ENCODE results near the gene MT1M.
"Not testable (repeated sequence)": the region's sequence is repeated elsewhere in the genome, so short reads cannot be mapped to it uniquely, and the experiment has no call there.

The MT1M gene

GRCh38 chr16:56632156-56632847 is at the start of gene MT1M:
MT1M (plus strand) TSS chr16:56632659; CDS start chr16:56632732, 73 bp downstream.
- peak; percentile 43 for DNase-seq

GRCh38 chr16:56582911-56583310 is 49.5 kb upstream of the MT1M start:
- DNase-seq = not testable (repeated sequence)

- no peak for DNase-seq
These were observed 48.9 kb upstream of the MT1M start for GRCh38 chr16:56583351-56584168.

DNA sequence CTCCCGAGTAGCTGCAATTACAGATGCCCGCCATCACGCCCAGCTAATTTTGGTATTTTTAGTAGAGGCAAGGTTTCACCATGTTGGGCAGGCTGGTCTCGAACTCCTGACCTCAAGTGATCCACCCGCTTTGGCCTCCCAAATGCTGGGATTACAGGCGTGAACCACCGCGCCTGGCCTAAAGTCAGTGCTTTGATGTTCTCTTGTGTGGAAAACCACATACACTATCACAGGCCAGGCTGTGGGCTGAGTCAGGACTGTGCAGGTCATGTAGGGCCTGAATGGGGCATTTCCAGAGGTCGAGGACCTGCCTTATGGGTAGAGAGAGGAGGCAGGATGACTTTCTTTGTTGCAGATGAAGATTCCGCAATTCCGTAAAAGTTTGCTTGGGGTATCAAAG is 48.2 kb upstream of the MT1M start:
- DNase-seq = no peak

GRCh38 chr16:56588781-56589140 is 43.7 kb upstream of the MT1M start:
- no peak for DNase-seq

DNA sequence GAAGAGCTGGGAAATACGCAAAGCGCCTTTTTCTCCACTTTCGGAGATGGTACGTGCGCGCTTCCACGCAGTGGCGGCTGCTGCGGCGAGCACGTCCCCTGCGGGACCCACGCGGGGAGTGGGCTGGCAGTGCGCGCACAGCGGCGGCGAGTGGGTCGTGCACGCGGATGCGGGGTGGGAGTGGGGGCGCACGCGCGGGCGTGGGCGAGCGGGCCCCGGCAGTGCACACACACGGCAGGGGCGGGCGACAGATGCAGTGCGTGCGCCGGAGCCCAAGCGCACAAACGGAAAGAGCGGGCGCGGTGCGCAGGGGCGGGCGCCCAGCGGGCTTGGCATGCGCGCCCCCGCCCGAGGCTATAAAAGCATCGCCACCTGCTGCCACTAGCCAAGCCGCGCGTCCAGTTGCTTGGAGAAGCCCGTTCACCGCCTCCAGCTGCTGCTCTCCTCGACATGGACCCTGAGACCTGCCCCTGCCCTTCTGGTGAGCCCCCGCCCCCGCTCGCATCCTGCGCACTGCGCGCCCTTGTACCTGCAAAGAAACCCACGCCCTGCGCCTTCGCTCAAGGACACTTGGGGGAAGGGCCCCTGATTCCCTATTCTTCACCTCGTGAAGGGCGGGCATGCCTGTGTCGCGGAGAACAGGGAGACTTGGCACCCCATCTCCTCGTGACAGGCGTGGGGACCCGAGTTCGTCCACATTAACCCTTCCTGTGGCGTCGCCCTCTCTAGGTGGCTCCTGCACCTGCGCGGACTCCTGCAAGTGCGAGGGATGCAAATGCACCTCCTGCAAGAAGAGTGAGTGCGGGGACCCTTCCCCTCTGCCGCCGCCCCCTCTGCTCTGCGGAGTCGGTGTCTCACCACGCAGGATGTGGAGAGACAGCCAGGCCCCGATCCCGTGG is 43.1 kb upstream of the MT1M start, which contains the start of gene MT3:
TSS of gene MT3 (plus strand) at position 388 of the 899 bp plus-strand sequence. CDS start at position 451, 63 bp downstream.
- no peak for DNase-seq

GRCh38 chr16:56591377-56592060 is 40.9 kb upstream of the MT1M start:
- peak; percentile 39 for DNase-seq

- DNase-seq = no peak
These were observed 38.7 kb upstream of the MT1M start for GRCh38 chr16:56593573-56594291.

DNA sequence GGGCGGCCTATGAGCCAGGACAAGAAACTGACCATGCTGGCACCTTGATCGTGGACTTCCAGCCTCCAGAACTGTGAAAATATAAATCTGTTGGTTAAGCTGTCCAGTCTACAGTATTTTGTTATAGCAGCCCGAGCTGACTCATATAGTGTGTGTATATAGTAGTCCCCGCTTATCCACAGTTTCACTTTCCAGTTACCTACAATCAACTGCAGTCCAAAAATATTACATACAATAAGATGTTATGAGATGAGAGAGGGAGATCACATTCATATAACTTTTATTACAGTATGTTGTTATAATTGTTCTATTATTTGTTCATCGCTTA is 38.2 kb upstream of the MT1M start:
- no peak for DNase-seq

DNA sequence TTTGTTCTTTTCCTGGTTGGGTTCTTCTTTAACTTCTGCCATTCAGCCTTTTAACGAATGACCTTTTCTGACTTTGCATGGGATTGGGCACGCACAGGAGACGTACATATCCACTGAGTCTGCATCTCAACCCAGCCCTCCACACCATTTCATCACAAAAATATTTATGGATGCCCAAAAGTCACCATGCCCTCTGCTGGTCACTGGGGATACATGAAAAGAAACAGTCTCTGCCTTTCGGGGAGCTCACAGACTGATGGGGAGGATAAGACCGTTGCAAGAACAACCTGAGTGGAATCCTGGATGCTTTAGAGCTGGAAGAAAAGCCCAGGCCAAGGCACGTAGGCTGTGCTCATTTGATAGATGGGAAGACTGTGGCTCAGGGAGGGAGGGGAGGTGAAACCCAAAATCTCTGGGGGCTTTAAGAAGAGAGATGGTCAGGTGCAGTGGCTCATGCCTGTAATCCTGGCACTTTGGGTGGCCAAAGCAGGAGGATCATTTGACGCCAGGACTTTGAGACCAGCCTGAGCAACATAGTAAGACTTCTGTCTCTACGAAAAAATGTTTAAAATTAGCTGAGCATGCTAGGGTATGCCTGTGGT is 32.0 kb upstream of the MT1M start:
- peak; percentile 72 for DNase-seq

- DNase-seq = no peak
These were observed 31.1 kb upstream of the MT1M start for GRCh38 chr16:56601325-56601724.

DNA sequence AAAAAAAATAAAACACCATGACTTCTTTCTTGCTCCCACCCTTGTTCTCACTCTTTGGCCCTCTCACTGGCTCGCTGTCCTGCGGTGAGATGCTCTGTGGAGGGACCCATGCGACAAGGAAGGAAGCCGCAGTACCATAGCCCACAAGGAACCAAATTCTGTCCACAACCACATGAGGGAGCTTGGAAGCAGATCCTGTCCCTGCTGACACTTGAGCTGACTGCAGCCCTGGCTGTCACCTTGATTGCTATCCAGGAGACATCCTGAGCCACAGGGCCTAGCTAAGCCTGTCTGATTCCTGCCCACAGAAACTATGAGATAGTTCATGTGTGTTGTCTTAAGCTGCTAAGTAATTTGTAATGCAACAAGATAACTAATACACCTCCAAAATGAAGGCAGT is 28.9 kb upstream of the MT1M start:
- peak; percentile 64 for DNase-seq

- no peak for DNase-seq
These were observed 27.5 kb upstream of the MT1M start for GRCh38 chr16:56604966-56605365.

- no peak for DNase-seq
These were observed 27.0 kb upstream of the MT1M start for GRCh38 chr16:56605475-56605874.

GRCh38 chr16:56606071-56606475 is 26.4 kb upstream of the MT1M start:
- no peak for DNase-seq

DNA sequence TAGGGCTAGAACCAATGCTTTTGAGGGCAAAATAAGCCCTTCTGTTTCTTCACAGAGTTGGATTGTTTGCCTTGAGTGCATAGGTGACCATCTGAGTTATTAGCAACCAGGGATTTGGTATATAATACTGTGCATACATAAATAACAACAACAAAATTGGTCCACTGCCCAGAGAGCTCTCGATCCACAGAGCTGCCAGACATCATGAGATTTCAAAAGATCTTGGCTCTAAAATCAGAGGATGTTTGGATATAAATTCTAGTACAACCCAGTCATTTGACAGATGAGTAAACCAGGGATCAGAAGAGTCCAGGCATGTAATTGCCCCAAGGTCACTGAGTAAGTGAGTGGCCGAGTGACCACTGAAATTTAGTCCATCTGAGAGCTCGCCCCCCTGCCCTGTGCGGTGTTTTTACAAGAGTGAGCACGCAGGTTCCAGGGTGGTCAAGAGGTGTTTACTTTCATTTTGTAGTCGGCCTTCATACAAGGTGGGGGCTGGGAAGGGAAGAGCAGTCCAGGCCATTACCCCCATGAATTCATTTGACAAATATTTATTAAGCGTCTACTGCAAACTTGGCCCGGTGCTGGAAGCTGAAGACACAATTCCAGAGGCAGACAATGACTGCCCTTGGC is 25.9 kb upstream of the MT1M start:
- no peak for DNase-seq

DNA sequence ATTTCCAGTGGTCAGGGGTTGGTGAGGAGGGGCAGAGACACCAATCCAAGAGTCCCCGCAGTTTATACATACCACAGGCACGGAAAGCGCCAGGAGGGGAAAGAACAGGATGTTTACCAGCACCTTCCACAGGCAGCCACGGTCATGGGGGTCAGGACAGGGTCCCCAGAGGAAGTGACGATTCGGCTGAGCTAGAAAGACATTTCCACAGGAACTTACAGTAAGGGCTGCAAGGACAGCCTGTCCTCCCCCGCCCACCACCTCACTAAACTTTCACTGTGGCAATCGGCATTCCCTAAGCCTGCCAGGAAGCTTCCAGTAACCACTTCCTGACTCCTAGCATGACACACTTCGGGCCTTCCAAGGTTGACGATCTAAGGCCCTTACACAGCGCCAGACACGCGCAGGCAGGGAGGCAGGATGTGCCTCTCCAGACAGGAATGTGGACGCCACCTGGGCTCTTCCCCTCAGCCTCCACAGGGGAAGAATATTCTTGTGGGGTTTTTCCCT is 25.3 kb upstream of the MT1M start:
- DNase-seq = peak; percentile 80

GRCh38 chr16:56607675-56608042 is 24.8 kb upstream of the MT1M start:
- DNase-seq = no peak

GRCh38 chr16:56608043-56608875 is 24.2 kb upstream of the MT1M start, which contains the start of gene MT2A:
MT2A (plus strand) TSS chr16:56608584; CDS start chr16:56608656, 72 bp downstream.
- DNase-seq = peak; percentile 99
